Measurements from ENCODE around the gene GP2.
A peak's percentile ranks its signal among the peaks of the same experiment; 100 is the strongest.

The GP2 gene

GRCh38 chr16:20327444-20328041, at the start of gene GP2:
GP2 (minus strand) TSS chr16:20327513; CDS start chr16:20326431, 1,082 bp downstream.
- peak; percentile 17 for DNase-seq

- no peak for DNase-seq
Observed at GRCh38 chr16:20372701-20373100, 45.4 kb upstream of the GP2 start.

GRCh38 chr16:20369452-20370054, 42.2 kb upstream of the GP2 start:
- no peak for DNase-seq

- DNase-seq = no peak
Observed at GRCh38 chr16:20364051-20364450, 36.7 kb upstream of the GP2 start.

GRCh38 chr16:20363191-20363590, 35.9 kb upstream of the GP2 start:
- DNase-seq = no peak

GRCh38 chr16:20359997-20360396, 32.7 kb upstream of the GP2 start:
- no peak for DNase-seq

- DNase-seq = no peak
Observed at GRCh38 chr16:20355114-20355782, 27.9 kb upstream of the GP2 start.

- no peak for DNase-seq
Observed at GRCh38 chr16:20353379-20353778, 26.1 kb upstream of the GP2 start.

- no peak for DNase-seq
Observed at GRCh38 chr16:20352615-20353014, 25.3 kb upstream of the GP2 start, which contains the start of gene UMOD. UMOD (minus strand) TSS chr16:20352715; CDS start chr16:20350737, 1,978 bp downstream.

GRCh38 chr16:20349615-20350014, 22.3 kb upstream of the GP2 start:
- no peak for DNase-seq

- DNase-seq = peak; percentile 65
Observed at GRCh38 chr16:20348365-20349185, 21.3 kb upstream of the GP2 start.

GRCh38 chr16:20347666-20348364, 20.5 kb upstream of the GP2 start:
- no peak for DNase-seq

GRCh38 chr16:20344611-20345010, 17.3 kb upstream of the GP2 start:
- no peak for DNase-seq

- no peak for DNase-seq
Observed at GRCh38 chr16:20339744-20340143, 12.4 kb upstream of the GP2 start.

GRCh38 chr16:20336955-20337354, 9.6 kb upstream of the GP2 start:
- peak; percentile 26 for DNase-seq

GRCh38 chr16:20334396-20334795, 7.1 kb upstream of the GP2 start:
- no peak for DNase-seq

GRCh38 chr16:20333120-20333519, 5.8 kb upstream of the GP2 start:
- DNase-seq = no peak

- DNase-seq = no peak
Observed at GRCh38 chr16:20332411-20332810, 5.1 kb upstream of the GP2 start.

- DNase-seq = no peak
Observed at GRCh38 chr16:20331635-20332034, 4.3 kb upstream of the GP2 start.

- DNase-seq = no peak
Observed at GRCh38 chr16:20329392-20330138, 2.3 kb upstream of the GP2 start.

GRCh38 chr16:20326321-20326720, 992 bp downstream of the GP2 start:
- DNase-seq = no peak

- DNase-seq = no peak
Observed at GRCh38 chr16:20325005-20325404, 2.3 kb downstream of the GP2 start.

Measured in NCI-H2029 (cell line).